GM13976 (cell line): ENCODE results near the gene GBE1.

ENCODE experiments used
- DNase-seq: peaks from one replicate; pipeline ENCODE4 v3.0.0; 2012; ENCODE audit warnings: low spot score
- in situ Hi-C: fragments of 300-500 bp; cut with MboI; formaldehyde crosslinking; loops from one replicate; pipeline ENCODE4 v1.12.0; 2022; ENCODE audit warnings: low sequenced_read_pairs, mixed read lengths, inconsistent platforms; ENCODE audit not compliant: unreplicated experiment
- TF ChIP-seq, protein P1 (sequence below): IDR thresholded peaks from 2 replicates; pipeline ENCODE4 v1.5.1; 2012; ENCODE audit warnings: borderline replicate concordance, mild to moderate bottlenecking; ENCODE audit not compliant: insufficient read depth; ENCODE audit errors: extremely low read depth, missing control alignments, control extremely low read depth

Gene GBE1

DNA sequence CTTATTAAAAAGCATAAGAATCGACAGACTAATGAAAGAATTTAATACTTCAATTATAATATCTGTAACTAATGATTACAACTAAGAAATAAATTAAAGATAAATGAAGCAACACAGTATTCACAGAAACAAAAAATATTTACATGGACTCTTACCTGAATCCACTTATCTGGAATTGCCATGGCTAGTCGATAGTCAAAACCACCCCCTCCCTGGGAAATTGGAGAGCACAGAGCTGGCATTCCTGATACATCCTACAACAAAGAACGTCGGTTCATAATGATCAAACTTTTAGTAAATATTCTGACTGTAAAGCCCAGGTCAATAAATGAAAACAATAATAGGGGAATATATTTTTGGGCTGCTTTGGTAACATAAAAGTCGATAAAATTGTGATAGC, 175.5 kb downstream of the GBE1 start:
- in situ Hi-C loops = no loop called here
- DNase-seq = no peak
- TF ChIP-seq, protein P1, sequence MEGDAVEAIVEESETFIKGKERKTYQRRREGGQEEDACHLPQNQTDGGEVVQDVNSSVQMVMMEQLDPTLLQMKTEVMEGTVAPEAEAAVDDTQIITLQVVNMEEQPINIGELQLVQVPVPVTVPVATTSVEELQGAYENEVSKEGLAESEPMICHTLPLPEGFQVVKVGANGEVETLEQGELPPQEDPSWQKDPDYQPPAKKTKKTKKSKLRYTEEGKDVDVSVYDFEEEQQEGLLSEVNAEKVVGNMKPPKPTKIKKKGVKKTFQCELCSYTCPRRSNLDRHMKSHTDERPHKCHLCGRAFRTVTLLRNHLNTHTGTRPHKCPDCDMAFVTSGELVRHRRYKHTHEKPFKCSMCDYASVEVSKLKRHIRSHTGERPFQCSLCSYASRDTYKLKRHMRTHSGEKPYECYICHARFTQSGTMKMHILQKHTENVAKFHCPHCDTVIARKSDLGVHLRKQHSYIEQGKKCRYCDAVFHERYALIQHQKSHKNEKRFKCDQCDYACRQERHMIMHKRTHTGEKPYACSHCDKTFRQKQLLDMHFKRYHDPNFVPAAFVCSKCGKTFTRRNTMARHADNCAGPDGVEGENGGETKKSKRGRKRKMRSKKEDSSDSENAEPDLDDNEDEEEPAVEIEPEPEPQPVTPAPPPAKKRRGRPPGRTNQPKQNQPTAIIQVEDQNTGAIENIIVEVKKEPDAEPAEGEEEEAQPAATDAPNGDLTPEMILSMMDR = no peak

DNA sequence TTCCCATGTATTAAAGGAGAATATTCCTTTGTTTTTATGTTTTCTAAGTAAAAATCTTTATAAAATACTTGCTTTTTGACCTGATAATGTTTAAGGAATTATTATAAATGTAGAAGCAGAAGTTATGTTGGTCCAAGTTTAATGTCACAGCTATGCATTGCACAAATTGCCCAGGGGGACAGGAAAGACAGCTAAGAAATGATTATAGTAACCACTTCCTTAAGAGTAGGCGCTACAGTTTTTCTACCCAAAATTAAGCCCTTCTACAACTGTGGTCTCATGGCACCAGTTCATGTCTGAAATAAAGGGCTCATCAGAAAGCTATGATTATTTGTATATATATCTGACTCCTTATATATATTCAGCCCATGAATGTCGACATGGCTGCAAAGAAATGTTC, 176.4 kb downstream of the GBE1 start:
- TF ChIP-seq, protein P1 = no peak

DNA sequence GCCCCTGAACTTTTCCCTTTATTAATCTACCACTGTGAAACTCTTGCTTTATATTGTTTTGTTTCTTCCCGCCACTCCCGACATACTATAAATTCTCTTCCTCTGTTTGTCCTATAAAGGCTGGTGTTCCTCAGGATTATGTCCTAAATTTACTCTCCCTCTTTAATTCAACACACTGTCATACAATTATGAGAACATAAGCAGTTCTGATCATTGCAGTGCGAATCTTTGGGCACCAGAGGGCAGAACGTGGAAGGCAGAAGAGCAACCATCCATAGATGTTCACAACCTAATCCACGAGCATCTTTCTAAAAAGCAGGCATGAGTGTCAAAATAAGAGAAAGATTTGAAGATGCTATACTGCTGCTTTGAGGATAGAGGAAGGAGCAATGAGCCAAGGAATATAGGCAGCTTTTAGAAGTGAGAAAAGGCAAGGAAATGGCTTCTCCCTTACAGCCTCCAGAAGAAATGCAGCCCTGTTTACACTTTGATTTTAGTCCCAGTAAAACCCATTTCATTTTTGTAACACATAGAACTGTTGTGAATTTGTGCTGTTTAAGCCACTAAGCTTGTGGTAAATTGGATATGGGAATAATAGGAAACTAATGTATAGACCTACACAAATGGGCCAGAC, 179.4 kb downstream of the GBE1 start:
- TF ChIP-seq, protein P1 = peak; percentile 64
- in situ Hi-C loops = no loop called here
- DNase-seq = peak; percentile 8

More for the DNA sequence above, 176.4 kb downstream of the GBE1 start:
- DNase-seq = no peak
- in situ Hi-C loops = no loop called here

DNA sequence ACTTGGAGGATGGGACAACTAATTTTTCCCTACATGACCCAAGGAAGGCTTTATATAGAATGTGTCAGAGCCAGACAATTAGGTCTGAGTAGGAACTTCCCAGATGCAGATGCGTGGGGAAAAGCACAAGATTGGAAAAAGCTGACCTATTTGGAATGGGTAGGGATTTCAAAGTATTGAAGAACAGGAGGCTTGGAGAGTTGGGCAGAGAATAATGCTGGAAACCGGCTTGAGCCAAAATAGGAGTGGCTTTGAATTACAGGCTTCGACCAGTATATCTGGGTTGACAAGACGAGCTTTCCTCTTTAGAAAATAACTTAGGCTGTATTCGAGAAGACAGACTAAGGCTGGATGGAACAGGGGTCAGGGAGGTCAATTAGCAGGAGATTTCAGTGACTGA, 181.1 kb downstream of the GBE1 start:
- in situ Hi-C loops = no loop called here
- TF ChIP-seq, protein P1 = no peak
- no peak for DNase-seq

DNA sequence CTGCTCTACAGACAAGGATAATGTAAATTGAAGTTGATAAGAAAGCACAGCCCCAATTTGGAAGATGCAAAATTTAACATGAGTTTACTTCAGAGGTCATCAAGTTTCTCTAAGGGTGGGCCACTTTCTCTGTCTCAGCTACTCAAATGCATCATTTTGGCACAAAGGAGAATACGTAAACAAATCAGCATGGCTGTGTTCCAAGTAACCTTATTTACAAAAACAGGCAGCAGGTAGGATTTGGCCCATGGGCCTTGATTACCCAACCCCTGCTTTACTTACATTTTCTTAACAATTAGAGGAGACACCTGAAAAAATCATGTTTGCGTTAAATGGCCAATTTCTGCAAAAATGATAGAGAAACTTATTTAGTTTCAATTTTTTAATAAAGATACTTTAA, 181.7 kb downstream of the GBE1 start:
- no peak for DNase-seq
- TF ChIP-seq, protein P1 = no peak
- in situ Hi-C loops = no loop called here

DNA sequence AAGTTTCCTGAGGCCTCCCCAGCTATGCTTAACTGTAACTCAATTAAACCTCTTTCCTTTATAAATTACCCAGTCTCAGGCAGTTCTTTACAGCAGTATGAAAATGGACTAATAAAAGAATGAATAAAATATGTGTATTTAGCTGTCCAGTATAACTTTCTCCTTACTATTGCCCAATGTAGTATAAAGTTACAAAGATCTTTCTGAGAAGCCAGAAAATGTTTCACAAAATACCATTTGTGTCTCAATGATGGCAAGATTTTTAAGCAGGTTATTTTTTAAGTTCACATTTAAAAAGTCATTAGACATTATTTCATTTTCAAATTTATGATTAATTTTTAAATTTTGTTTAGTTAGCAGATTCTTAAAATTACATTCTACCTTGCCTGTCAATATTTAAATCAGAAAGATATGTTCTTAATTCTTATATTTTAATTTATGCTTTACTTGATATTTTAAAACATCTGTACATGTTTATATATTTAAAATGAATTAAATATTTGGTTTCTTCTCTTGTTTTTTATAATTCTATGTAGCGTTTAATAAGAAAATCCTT, 189.2 kb downstream of the GBE1 start:
- in situ Hi-C loops = no loop called here
- no peak for DNase-seq
- TF ChIP-seq, protein P1 = no peak

DNA sequence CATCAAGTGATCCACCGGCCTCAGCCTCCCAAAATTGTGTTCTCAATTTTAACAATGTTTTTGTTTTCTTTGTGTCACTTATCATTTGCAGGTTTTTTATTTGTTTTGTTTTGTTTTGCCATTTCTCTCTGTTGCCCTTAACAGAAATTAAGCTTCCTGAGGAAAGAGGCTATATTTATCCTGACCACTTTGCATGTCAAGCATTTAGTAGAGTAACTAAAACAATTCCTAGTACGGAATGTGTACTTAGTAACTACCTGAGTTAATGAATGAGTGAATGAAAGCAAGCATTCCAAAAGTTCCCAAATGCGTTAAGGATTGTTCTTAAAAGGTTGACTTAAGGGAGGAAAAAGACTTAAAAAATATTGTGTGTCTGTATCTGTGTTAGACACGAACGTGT, 193.1 kb downstream of the GBE1 start:
- no peak for DNase-seq
- TF ChIP-seq, protein P1 = no peak
- in situ Hi-C loops = no loop called here
